ENCODE results near the gene COMT. TPM values are rescaled to one million over a fixed set of nuclear protein-coding genes. Genes with fewer than 3 reads are reported as not detected.

The COMT gene
- total RNA-seq, 4 donors from 2014 or later, result 105 to 235 (median 208) TPM

DNA sequence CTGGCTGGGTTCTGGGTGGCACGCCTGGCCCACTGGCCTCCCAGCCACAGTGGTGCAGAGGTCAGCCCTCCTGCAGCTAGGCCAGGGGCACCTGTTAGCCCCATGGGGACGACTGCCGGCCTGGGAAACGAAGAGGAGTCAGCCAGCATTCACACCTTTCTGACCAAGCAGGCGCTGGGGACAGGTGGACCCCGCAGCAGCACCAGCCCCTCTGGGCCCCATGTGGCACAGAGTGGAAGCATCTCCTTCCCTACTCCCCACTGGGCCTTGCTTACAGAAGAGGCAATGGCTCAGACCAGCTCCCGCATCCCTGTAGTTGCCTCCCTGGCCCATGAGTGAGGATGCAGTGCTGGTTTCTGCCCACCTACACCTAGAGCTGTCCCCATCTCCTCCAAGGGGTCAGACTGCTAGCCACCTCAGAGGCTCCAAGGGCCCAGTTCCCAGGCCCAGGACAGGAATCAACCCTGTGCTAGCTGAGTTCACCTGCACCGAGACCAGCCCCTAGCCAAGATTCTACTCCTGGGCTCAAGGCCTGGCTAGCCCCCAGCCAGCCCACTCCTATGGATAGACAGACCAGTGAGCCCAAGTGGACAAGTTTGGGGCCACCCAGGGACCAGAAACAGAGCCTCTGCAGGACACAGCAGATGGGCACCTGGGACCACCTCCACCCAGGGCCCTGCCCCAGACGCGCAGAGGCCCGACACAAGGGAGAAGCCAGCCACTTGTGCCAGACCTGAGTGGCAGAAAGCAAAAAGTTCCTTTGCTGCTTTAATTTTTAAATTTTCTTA, 27.8 kb downstream of the COMT start:
- Histone ChIP-seq H3K27ac (peak overlapping the region in 2 of 4 donors; percentile 38 to 58), H3K4me3 (no peak overlapping the region), H3K9me3 (no peaks in the 10 kb centered on the region), H3K27me3 (no peaks in the 10 kb centered on the region), H3K4me1 (peaks cover 0 to 17% (median 4%) of the 10 kb centered on the region in 3 donors), H3K36me3 (peaks cover 0 to 95% of the 10 kb centered on the region in 2 donors)
- 87% methylated on average over 3 of the region's 11 CpGs; no CpG with 5 or more reads in 1 of the 2 donors for WGBS, 2 donors (ENCODE audit: low coverage in 1 of 2)
- no peak for TF ChIP-seq POLR2A (IDR thresholded peaks at IDR 0.05)
- no peak for TF ChIP-seq EP300 (IDR thresholded peaks at IDR 0.05)
- TF ChIP-seq, protein P1, sequence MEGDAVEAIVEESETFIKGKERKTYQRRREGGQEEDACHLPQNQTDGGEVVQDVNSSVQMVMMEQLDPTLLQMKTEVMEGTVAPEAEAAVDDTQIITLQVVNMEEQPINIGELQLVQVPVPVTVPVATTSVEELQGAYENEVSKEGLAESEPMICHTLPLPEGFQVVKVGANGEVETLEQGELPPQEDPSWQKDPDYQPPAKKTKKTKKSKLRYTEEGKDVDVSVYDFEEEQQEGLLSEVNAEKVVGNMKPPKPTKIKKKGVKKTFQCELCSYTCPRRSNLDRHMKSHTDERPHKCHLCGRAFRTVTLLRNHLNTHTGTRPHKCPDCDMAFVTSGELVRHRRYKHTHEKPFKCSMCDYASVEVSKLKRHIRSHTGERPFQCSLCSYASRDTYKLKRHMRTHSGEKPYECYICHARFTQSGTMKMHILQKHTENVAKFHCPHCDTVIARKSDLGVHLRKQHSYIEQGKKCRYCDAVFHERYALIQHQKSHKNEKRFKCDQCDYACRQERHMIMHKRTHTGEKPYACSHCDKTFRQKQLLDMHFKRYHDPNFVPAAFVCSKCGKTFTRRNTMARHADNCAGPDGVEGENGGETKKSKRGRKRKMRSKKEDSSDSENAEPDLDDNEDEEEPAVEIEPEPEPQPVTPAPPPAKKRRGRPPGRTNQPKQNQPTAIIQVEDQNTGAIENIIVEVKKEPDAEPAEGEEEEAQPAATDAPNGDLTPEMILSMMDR (IDR thresholded peaks at IDR 0.05), result no peak
- no peak for TF ChIP-seq POLR2AphosphoS5 (IDR thresholded peaks at IDR 0.05)
- ATAC-seq, result no peak

DNA sequence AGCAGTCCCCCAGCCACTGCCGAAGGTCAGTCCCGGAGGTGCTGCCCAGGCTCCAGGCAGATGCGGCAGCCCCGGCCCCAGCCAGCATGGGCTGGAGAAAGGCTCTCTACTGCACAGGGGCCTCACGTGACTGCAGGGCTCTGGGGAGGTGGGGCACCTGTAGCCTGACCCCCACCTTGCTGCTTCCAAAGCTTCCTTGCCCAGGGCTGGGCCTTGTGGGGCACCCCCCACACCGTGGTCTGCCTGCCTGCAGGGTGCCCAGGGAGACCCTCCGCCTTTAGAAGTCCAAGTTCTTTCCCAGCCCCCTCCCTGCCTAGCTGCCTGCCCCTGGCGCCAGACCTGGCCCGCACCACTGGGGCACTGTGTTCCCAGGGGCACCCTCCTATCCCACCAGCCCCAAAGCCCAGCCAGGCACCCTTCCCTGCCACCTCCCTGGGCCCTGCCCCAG, 28.5 kb downstream of the COMT start:
- Histone ChIP-seq H3K4me3 (no peak overlapping the region), H3K9me3 (no peaks in the 10 kb centered on the region), H3K27ac (peak overlapping the region in 2 of 4 donors; percentile 38 to 58), H3K27me3 (no peaks in the 10 kb centered on the region), H3K4me1 (peaks cover 0 to 24% (median 10%) of the 10 kb centered on the region in 3 donors), H3K36me3 (peaks cover 0 to 88% of the 10 kb centered on the region in 2 donors)
- no peak for ATAC-seq
- TF ChIP-seq, protein P1 (IDR thresholded peaks at IDR 0.05), result no peak
- no peak for TF ChIP-seq POLR2AphosphoS5 (IDR thresholded peaks at IDR 0.05)
- TF ChIP-seq POLR2A (IDR thresholded peaks at IDR 0.05), result no peak
- TF ChIP-seq EP300 (IDR thresholded peaks at IDR 0.05), result no peak
- no CpG with 5 or more reads among the region's 9 CpGs for WGBS, 2 donors (ENCODE audit: low coverage in 1 of 2)

DNA sequence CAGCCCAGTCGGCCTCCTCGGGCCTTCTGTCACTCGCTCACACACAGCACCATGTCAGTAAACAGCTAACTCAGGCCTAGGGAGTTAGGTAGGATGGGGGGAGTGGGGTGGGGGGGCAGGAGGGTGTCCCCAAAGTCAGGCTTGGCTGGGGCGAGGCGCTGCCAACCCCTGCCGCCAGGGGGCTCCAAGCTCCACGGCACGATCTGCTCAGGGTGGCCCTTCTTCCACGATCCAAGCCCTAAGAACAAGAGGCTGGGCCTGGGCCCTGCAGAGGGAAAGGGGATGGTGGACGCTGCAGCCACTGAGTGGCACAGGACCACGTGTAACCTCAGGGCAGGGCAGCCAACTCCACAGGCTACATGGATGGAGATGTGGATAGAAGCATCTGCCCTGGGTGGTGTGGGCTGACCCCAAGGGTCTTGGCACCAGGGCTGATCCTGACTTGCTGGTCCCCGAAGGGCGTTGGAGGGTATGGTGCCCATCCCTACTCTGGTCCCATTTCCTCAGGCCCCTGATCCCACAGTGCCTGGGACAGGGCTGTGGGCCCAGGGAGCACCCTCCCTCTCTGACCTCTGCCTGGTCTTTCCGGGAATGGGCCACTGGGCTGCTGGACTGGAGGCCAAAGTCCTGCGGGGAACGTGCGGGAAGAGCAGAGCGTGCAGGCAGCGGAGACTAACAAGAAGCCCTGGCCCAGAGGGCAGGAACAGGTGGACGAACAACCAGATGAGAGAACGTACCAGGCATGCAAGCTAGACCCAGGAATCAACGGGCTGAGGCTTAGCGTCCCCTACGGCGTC, 29.1 kb downstream of the COMT start:
- no peak for TF ChIP-seq POLR2A (IDR thresholded peaks at IDR 0.05)
- TF ChIP-seq, protein P1 (IDR thresholded peaks at IDR 0.05), result peak in 3 of 4 experiments; percentile 92 to 98 (median 92)
- Histone ChIP-seq H3K4me1 (peaks cover 0 to 28% (median 12%) of the 10 kb centered on the region in 3 donors), H3K36me3 (peaks cover 0 to 82% of the 10 kb centered on the region in 2 donors), H3K4me3 (no peak overlapping the region), H3K9me3 (no peaks in the 10 kb centered on the region), H3K27ac (peak overlapping the region in 3 of 4 donors; percentile 33 to 58 (median 38)), H3K27me3 (no peaks in the 10 kb centered on the region)
- 73% methylated on average over 9 of the region's 25 CpGs; no CpG with 5 or more reads in 1 of the 2 donors for WGBS, 2 donors (ENCODE audit: low coverage in 1 of 2)
- ATAC-seq, result peak; percentile 71

DNA sequence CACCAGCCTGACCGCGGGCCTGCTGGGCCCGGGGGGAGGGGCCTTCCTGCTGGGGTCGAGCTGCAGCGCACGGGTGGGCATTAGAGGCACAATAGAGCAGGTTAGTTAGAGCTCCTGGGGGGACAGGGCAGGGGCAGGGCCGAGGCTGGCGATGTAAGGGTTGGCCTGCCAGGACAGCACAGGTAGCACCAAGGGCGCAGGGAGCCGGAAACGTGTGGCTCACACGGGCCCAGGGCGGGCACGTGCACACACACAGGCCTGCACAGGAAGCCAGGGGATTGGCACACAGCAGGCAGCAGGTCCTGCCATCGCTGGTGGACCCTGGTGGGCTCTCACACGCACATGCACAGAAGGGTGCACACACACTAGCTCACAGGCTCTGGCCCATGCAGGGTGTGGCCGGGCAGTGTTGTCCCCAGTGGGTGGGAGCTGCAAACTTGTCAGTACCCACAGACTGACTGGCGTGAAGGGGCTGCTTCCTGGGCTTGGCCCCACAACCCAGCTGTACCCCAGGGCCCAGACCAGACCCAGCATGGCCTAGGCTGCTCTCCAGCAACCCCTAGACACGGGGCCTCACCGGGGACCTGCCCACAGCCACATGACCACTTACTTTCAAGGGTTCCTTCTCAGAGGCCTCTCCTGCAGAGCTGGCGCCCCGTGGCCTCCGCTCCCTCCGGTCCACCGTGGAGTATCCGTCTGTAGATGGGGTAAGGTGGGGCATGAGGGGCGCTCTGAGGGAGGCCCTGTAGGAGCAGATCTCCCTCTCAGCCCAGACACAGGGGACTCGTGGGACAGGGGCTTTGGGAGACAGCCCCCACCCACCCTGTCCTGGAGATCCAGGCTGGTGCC, 29.9 kb downstream of the COMT start:
- peaks cover 0 to 28% (median 12%) of the 10 kb centered on the region in 3 donors for H3K4me1 ChIP-seq
- ATAC-seq, result no peak

More for the DNA sequence above, 29.9 kb downstream of the COMT start:
- H3K27ac ChIP-seq, result peak overlapping the region in 3 of 4 donors; percentile 33 to 58 (median 38)
- H3K4me3 ChIP-seq, result no peak overlapping the region
- TF ChIP-seq POLR2A (IDR thresholded peaks at IDR 0.05) (no peak), POLR2AphosphoS5 (IDR thresholded peaks at IDR 0.05) (no peak), EP300 (IDR thresholded peaks at IDR 0.05) (no peak)
- TF ChIP-seq, protein P1 (IDR thresholded peaks at IDR 0.05), result no peak
- peaks cover 0 to 75% of the 10 kb centered on the region in 2 donors for H3K36me3 ChIP-seq
- H3K27me3 ChIP-seq, result no peaks in the 10 kb centered on the region
- WGBS, 2 donors (ENCODE audit: low coverage in 1 of 2), result 67 to 80% methylated on average over 1 to 14 of the region's 28 CpGs
- no peaks in the 10 kb centered on the region for H3K9me3 ChIP-seq
